AG09309 (cell line): ENCODE measurements around the gene LHFPL2.

Source experiments
- DNase-seq: peaks from one replicate; pipeline ENCODE4 v3.0.0-alpha.2; 2010; ENCODE audit warnings: low read depth
- H3K4me3 ChIP-seq: 2 replicates; pipeline ENCODE4 v1.5.1; 2011; ENCODE audit warnings: mild to moderate bottlenecking, low read depth, low read length, moderate library complexity; ENCODE audit not compliant: control insufficient read depth
- CTCF ChIP-seq: IDR thresholded peaks from 2 replicates; pipeline ENCODE4 v1.5.1; 2011; ENCODE audit warnings: mild to moderate bottlenecking, low read depth, low read length, inconsistent platforms; ENCODE audit not compliant: insufficient read depth, control insufficient read depth; ENCODE audit errors: missing control alignments

Gene LHFPL2

GRCh38 chr5:78487846-78488245, 160.7 kb downstream of the LHFPL2 start:
- no peak for TF ChIP-seq CTCF
- DNase-seq, result no peak
- H3K4me3 ChIP-seq, result no peak overlapping the region

GRCh38 chr5:78486218-78486617, 162.4 kb downstream of the LHFPL2 start:
- TF ChIP-seq CTCF, result no peak
- DNase-seq, result no peak
- no peak overlapping the region for H3K4me3 ChIP-seq

GRCh38 chr5:78483809-78484521, 164.6 kb downstream of the LHFPL2 start:
- H3K4me3 ChIP-seq, result no peak overlapping the region
- no peak for TF ChIP-seq CTCF
- DNase-seq, result no peak

- H3K4me3 ChIP-seq, result no peak overlapping the region
- no peak for DNase-seq
- no peak for TF ChIP-seq CTCF
Measured at GRCh38 chr5:78482948-78483347, 165.6 kb downstream of the LHFPL2 start.

GRCh38 chr5:78476795-78477194, 171.8 kb downstream of the LHFPL2 start:
- DNase-seq, result no peak
- no peak overlapping the region for H3K4me3 ChIP-seq
- TF ChIP-seq CTCF, result no peak

GRCh38 chr5:78475370-78475769, 173.2 kb downstream of the LHFPL2 start:
- H3K4me3 ChIP-seq, result no peak overlapping the region
- TF ChIP-seq CTCF, result no peak
- no peak for DNase-seq
